GM18526 (cell line): ENCODE data around the gene MYO10.

Source experiments
- POLR2A ChIP-seq: IDR thresholded peaks from 3 replicates; pipeline ENCODE4 v1.6.1; 2011; ENCODE audit not compliant: insufficient read length; ENCODE audit errors: extremely low read depth

Gene MYO10

DNA sequence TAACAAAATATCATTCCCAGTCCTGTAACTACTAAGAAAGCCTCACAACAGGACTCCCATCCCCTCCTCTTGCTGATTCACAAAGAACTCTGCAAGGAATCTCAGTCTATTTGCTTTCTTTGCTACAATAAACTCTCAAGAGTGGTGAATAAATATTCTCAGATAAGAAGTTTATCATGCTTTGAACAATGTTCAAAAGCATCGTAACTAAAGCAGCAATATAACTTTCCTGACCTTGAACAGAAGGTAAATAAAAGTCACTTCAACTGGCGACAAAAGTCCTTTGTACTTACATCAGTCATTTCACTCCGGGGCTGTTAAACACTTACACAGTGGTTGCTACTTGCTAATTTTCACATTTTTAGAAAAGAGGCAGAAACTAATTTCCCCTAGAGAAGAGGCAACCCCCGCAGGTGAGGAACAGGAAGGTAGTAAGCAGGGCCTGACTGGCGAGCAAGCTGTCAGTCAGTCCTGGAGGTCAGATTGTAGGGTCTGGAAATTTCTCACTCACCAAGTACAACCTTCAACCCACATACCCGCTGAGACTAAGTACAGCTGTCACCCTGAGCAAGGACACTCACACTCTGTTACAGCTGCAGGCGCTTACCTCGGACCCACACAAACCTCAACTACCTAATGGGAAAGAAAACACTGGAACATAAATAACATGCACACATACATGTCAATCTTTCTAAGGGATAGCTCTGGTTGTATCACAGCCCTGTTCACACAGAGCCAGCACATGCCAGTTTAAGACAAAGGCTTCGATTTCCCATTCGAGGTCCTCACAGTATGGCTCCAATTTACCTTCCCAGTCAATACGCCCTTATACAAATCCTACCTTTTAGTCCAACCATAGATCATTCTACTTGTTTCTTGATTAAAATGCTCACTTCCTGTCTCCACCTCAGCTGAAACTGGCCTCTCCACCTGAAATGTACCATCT is 214.7 kb downstream of the MYO10 start:
- no peak for TF ChIP-seq POLR2A

DNA sequence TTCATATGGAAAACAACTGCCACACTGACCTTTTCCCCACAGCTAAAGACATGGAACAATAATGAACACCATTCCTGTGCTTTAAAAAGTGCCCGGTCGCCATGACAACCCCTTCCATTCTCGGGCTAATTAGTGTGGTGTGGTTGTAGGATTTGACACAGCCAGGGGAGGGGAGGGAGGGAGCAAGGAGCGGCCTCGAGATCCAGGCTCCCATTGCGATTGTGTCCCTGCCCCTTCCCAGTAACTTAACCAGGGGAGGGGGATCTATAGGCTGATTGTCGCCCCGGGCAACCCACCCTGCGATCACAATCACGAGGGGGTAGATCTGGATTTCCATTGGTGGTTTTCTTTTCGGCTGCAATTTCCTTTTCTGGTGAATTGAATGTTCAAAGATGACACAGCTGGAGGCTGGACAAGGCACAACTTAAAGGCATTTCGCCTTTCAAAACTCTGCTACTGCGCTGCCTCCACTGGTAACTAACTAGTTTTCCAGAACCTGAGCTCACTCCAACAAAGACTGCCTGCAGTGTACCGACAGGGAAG is 222.6 kb downstream of the MYO10 start:
- no peak for TF ChIP-seq POLR2A

DNA sequence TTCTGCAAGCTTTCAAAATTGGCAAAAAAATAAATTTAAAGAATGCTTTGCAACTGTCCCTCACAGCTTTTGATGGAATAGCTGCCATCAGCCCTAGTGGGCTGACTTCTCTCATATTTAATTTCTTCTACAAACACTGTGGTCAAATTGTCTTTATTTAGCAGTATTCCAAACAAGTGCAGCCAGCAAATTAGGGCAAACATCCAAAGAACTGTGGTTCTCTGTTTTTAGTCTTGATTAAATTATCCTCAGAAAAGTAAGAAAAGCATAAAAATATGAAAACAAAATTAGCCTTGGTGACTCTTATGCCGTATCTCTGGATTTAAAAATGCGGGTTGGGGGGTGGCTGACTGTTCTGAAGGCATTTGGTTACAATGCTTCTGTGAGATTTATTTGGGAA is 223.5 kb downstream of the MYO10 start:
- no peak for TF ChIP-seq POLR2A

DNA sequence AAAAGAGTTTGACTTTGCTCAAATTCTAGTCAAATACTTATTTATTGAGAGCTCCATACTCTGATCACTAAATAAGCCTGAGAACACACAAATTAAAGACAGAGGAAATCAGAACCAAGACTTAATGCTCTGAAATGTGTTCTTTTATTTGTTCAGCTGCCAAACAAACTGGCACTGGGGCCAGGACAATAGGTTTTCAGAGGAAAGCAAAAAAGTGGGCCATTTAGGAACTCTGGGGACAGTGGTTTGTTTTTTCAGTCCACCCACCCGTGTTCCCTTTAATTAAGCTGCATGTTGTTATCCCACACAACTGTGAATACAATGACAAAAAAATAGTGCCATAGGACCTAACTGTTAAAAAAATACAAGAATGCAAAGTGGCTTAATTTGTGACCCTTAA is 223.9 kb downstream of the MYO10 start:
- no peak for TF ChIP-seq POLR2A

DNA sequence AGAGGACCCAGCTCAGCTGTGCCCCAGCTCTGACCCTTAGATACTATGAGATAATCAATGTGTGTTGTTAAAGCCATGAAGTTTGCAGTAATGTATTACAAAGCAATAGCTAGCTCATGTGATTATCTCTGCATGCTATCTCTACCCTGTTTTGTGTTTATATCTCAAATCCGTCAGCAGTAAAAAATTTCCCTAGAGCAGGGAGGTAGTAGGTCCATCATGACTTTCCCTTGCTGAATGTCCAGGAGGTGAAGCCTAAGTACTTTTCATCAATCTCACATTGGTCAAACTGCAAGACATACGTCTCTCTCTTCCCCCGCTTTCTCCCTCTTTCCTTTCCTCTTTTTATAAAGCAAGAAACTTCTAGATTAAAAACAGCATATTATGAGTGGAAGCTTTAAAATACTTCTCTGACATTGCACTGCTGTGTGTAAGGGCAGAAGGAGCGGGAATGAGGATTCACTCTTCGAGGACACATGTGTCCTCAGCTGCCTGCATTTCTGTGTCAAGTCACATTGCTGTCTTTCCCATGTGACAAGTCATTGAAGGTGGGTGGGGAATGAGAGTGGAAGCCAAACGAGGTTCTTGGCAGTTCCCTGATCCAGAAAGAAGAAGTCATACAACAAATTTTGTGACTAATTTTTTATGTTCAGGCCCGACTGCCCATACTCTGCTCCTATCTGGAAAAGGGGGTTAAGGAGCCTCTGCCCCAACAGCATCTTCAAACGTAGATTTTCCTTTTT is 226.2 kb downstream of the MYO10 start:
- TF ChIP-seq POLR2A: no peak

DNA sequence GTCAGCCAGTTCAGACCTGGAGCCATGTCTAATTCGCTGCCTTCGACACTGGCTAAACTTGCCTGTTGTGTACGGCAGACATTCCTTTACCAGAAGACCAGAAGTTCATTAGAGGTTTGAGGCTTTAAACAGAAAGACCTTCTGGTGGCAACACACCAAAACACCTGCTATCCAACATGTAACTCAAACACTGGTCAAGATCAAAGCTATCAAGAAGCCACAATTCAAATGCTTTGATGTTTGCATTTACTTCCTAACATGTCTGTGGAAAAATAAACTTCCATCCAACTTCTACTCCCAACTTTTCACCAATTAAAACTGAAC is 228.3 kb downstream of the MYO10 start:
- no peak for TF ChIP-seq POLR2A

DNA sequence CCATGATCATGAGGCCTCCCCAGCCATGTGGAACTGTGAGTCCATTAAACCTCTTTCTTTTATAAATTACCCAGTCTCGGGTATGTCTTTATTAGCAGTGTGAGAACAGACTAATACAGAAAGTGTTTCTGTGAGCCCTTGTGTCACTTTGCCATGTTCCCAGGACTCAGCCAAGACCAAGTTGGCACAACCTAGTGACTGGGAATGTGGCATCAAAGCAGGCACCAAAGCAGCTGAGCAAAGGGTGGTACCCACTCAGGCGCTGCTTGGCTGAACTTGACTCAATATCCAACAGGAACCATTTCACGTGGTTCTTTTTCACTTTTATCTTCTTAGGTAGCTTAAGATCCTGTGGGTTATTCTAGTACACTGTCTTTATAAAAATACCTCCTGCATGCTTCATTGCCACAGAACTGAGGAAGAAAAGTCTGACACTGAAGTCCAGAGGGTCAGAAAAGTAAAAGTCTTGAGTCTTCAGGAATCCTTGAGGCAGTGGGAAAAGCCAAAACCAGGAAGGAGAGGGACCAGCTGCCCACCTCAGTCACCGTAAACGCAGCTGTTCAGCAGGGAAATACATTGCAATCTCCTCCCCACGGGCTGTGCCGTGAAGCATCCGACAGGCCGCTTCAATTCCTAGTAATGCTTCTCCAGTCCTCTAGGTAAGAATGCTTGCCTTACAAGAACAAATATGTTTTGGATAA is 228.8 kb downstream of the MYO10 start:
- no peak for TF ChIP-seq POLR2A

DNA sequence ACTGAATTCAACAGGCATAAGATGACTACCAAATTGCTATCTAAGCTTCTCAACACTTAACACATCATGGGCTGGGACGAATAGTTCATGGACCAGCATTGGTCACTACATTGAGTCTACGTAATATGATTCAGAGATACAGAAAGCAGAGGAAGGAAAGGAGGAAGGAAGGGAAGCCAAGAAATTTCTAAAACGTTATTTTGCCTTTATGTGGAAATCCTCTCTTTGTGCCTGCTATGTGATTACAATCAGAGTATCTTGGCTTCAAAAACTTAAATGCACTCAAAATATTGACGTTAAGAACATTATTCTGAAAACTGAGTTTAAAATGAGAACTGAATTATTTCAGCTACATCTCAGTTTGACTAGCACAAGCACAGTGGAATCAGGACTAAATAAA is 231.1 kb downstream of the MYO10 start:
- TF ChIP-seq POLR2A: no peak

DNA sequence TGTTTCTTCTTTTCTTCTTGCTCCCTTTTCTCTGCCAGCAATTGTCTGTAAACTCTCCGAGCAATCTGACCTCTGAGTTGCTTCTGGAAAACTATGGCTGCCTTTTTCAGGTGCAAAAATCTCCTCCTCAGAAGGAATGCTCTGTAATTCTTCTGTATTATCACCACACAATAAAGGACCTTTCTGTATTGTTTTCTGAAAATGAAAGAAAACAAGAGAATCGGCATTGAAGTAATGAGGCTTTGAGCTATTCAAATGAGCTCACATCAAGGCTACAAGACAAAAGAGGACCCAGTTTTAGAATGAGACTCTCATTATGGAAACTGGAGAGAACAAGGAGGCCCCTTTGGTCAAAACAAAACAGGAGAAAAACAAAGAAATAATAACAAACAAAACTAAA is 233.1 kb downstream of the MYO10 start:
- TF ChIP-seq POLR2A: no peak

DNA sequence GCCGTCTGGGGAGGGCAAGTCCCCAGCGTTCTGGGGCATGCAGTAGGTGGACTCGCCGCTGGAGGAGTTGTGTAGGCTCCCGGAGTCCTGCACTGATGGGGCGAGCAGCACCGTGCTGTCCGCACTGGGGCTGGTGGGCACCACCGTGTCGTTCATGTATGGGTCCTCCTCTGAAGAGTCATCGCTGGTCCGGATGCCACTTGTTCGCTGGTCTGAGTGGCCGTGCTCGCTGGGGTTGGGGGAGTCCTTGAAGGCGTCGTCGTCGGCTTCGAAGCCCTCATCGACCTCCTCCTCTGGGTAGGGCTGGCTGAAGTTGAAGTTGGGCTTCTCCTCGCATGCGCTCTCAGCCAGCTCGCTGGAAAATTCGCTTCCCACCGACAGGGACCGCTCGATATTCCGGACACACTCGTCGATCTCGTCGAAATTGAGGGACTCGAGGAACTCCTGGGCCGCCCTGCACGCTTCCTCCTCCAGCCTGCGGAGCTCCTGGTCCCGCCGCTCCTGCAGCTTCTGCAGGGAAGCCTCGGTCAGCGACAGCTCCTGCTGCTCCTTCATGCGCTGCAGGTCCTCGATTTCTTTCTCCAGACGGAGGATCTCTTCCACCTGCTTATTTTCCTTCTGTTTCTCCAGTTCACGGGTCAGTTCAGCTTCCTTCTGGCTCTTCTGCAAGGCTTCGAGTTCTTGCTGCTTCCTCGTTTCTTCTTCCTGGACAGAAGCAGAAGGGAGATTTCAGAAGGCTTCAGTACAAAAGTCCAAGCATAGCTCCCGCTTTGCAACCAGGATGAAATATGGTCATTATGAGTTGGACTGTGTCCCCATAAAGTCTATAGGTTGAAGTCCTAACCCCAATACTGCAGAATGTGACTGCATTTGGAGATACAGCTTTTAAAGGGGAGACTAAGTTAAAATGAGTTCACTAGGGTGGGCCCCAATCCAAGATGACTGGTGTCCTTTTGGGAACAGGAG is 234.7 kb downstream of the MYO10 start:
- no peak for TF ChIP-seq POLR2A

DNA sequence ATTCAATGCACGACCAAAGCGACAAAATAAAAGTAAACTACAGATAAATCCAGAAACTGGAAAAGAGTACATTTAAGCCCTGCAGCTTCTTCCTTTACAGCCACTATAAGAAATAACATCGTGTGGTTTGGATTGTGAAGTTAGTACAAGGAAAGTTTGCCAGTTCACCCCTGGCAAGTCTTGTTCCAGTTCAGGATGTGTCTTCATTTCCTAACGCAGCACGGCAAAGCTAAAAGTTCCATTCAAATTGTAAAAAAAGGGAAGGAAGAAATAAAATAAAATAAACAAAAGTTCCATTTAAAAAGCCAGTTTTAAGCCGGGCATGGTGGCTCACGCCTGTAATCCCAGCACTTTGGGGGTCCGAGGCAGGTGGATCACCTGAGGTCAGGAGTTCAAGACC is 236.0 kb downstream of the MYO10 start:
- no peak for TF ChIP-seq POLR2A

DNA sequence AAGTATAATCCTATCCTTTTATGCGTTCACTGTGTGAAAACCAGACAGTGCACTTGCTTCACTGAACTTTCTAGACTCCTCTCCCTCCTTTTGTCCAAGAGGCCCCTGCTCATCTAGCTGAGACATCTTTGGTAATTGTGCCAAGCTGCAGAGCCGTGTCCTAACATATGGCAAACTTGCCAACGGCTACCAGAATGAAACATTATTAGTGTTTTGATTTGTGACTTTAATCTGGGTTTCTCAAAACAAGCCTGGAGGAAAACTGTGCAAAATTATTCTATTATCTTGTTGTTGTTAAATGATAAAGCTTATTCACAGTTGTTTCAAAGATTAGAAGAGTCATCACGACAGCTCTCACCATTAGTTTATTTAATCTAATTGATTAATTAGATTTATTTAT is 240.3 kb downstream of the MYO10 start:
- no peak for TF ChIP-seq POLR2A

DNA sequence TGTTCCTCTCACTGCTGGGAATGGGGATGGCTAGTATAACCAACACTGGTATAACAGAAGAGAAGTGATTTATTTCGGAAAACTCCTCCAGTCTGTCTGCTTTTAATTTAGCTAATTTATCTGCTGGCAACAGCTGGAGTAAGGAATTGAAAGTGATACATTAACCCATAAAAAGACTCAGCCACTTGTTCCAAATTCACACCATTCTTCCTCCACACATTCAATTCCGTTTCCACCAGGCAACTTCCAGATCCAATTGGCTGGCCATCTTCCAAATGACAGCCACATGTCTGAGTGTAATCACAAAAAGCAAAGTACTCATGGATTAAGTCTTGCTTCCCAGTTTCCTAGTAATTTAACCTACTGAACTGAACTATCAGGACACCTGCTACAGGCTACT is 242.2 kb downstream of the MYO10 start:
- TF ChIP-seq POLR2A: no peak

DNA sequence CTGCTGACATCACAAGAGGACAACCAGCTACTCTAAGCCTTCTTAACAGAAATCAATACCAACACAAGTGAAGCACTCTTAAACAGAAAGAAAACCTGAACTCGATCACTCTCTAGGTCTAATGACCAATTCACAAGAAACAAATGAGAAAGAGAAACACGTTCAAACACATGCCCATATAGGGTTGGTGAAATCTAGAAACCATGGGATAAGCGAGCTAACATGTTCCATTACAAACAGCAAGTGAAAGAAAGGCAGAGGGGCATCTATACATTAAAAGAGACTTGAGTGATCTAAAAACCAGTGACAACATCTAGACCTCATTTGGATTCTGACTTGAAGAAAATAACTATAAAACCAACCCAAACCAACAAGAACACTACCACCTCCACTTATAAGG is 244.4 kb downstream of the MYO10 start:
- TF ChIP-seq POLR2A: no peak

DNA sequence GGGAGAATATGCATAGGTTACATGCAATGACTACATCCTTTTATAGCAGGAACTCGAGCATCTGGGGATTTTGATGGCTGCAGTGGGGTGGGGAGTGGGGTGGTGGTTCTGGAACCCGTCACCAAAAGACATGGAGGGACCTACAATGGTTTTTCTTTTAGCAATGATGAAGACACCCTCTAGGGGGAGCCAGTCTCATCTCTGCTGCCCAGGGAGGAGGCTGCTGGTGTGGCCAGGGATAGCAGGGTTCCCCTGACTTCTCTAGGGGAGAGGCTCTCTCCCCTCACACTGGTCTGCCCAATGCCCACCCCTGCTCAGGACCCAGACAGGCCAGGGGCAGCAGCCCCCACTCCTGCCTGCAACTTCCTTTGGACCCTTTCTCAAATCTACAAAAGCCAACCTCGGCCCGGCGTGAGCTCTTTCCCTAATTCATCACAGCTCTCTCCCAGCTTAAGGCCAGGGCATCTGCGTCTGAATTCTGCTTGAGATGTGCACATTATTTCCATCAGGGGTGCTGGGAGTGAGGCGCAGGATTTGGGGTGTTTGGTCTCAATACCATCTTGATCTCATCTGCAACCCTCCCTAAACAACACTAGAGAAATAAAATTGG is 245.7 kb downstream of the MYO10 start:
- no peak for TF ChIP-seq POLR2A

DNA sequence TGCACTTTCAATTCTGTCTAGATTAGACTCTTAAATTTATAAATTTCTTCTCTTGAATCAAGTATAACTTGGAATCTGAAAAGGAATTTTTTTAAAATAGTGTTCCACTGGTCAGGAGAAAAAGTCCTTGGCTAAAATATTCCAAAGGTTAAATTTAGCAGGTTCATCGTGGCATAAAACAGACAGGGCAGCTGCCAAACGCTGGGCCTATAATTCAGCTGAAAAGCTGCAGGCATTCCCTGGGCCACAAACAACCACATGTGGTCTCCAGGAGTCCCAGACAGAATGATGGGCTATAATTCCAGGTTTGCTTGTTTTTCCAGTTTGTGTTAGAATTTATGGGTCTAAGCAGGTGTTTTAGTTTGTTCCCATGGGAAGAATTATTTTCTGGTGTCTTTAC is 248.2 kb downstream of the MYO10 start:
- no peak for TF ChIP-seq POLR2A
